Erythroblast (primary cell): ENCODE measurements around the gene SF3B1.

Experiments
- GATA1 ChIP-seq: IDR thresholded peaks from 2 replicates; pipeline ENCODE4 v1.6.1; 2011; ENCODE audit warnings: low read depth, mild to moderate bottlenecking, control low read depth, low read length, moderate library complexity
- POLR2A ChIP-seq: IDR thresholded peaks from 2 replicates; pipeline ENCODE4 v1.6.1; 2011; ENCODE audit warnings: mild to moderate bottlenecking, low read length

- no peak for TF ChIP-seq POLR2A
- TF ChIP-seq GATA1 = no peak
These were observed 57.2 kb downstream of the SF3B1 start for GRCh38 chr2:197377670-197378069.
